Heart right ventricle (tissue), 16 donors: ENCODE measurements around the gene PRKCE. TPM values are rescaled to one million over a fixed set of nuclear protein-coding genes. Genes with fewer than 3 reads are reported as not detected.
A peak's percentile ranks its signal among the peaks of the same experiment; 100 is the strongest.

Experiments used
- ATAC-seq, 8 donors: fragments of 200-7000 bp; cut with Tn5 transposase; one replicate each; pipeline ENCODE4 v1.9.1; 2020; ENCODE audit warnings: mild to moderate bottlenecking in 8 of 8, moderate library complexity in 8 of 8, moderate number of reproducible peaks in 1 of 8
- DNase-seq, 2 donors: peaks; one replicate each; pipeline ENCODE4 v3.0.0-alpha.2; 2020
- H3K27ac ChIP-seq, 10 donors: fragments of 200-600 bp; sonication (generic) in 2 of 10; one replicate each; pipeline versions ENCODE4 v1.5.0 to v1.8.0; 2020 to 2022; ENCODE audit warnings: mild to moderate bottlenecking in 3 of 10
- H3K27me3 ChIP-seq, 7 donors: fragments of 200-600 bp; one replicate each; pipeline ENCODE4 v1.8.0; 2021 to 2022; ENCODE audit warnings: mild to moderate bottlenecking in 2 of 7
- H3K36me3 ChIP-seq, 9 donors: fragments of 200-600 bp; sonication (generic) in 1 of 9; one replicate each; pipeline versions ENCODE4 v1.5.0 to v1.8.0; 2020 to 2022; ENCODE audit warnings: mild to moderate bottlenecking in 2 of 9
- H3K4me1 ChIP-seq, 9 donors: fragments of 200-600 bp; sonication (generic) in 1 of 9; one replicate each; pipeline versions ENCODE4 v1.5.0 to v1.8.0; 2020 to 2022; ENCODE audit warnings: mild to moderate bottlenecking in 4 of 9
- H3K4me3 ChIP-seq, 10 donors: fragments of 200-600 bp; sonication (generic) in 2 of 10; one replicate each; pipeline versions ENCODE4 v1.5.0 to v1.8.0; 2020 to 2022; ENCODE audit warnings: mild to moderate bottlenecking in 7 of 10, moderate library complexity in 2 of 10
- H3K9me3 ChIP-seq, 11 donors: fragments of 200-600 bp in 10 of 11; sonication (generic) in 2 of 11; one replicate each; pipeline versions ENCODE4 v1.5.0 to v1.8.0; 2013 to 2022; ENCODE audit warnings: mild to moderate bottlenecking in 2 of 11, control low read depth in 1 of 11, moderate library complexity in 1 of 11
- CTCF ChIP-seq, 9 donors: fragments of 200-600 bp; sonication (generic) in 2 of 9; IDR thresholded peaks; one replicate each; pipeline versions ENCODE4 v1.5.0 to v1.8.0; 2021 to 2022; ENCODE audit warnings: antibody characterized with exemption in 9 of 9, mild to moderate bottlenecking in 5 of 9, moderate library complexity in 1 of 9
- WGBS, 2 donors: extraction: QIAGEN DNeasy Blood & Tissue Kit; methylation state at CpG; one replicate each; pipeline ENCODE4 v1.1.7; 2013; ENCODE audit warnings: inconsistent platforms in 1 of 2; 5-methylcytosine and 5-hydroxymethylcytosine counted together
- intact Hi-C, 10 donors: fragments of 100-400 bp; cut with DNase I; formaldehyde crosslinking; loops; one replicate each; pipeline versions ENCODE4 v1.11.1 to v1.14.2; 2022
- polyA plus RNA-seq, 2 donors: library from polyadenylated mRNA; stranded (reverse); fragments of 200-250 nt; gene quantifications; one replicate each; pipeline ENCODE4 v1.2.3, GENCODE V29; 2013
- total RNA-seq, 10 donors: library from RNA; stranded (reverse); fragmentation: NEBNext Ultra II Directional in 3 of 10; extraction: Animal tissue kit (Norgen Biotek cat#: 25700) in 3 of 10; gene quantifications; one replicate each; pipeline versions ENCODE4 v1.2.1 to v1.2.4, GENCODE V29; 2021 to 2023
- donor health status: Arrhythmogenic right ventricular cardiomyopathy.
- donor health status: ischemic (EF 13 %, LVEDD 7.1; RV severe dilation, severe dysfunction).
- donor health status: healthy with polysubstance abuse.
- donor health status: DM: no; HTN: yes; CAD: no.
- donor health status: DM: no; HTN: no; CAD: no.
- donor health status: ischemic (EF 25% LVEDD 6.9; RV normal size, moderate dysfunction).
- donor health status: ischemic (EF 25% LVEDD 5.7; RV mildly dilated, moderate dysfunction).
- donor health status: healthy.
- donor health status: DM: yes; HTN: yes; CAD: no.
- donor health status: Ischemic cardiomyopathy.
- donor health status: ischemic (EF 35%, LVEDD 5.7; RV mildly dilated, moderate dysfunction).
- donor health status: nonischemic (EF 11% LVEDD 7.7; RV severe dilation, severe dysfunction).
- donor health status: DM: yes; HTN: yes; CAD: no.
- donor health status: PGD.
- donor health status: ischemic (EF 29% LVEDD 5.4; RV normal size, mild dysfunction).
- donor health status: nonischemic (EF 23%, LVEDD 6.1; RV moderate dilation, normal function).

The PRKCE gene
- total and polyA plus RNA-seq, 12 donors, result 3.7 to 22.7 (median 16.7) TPM

DNA sequence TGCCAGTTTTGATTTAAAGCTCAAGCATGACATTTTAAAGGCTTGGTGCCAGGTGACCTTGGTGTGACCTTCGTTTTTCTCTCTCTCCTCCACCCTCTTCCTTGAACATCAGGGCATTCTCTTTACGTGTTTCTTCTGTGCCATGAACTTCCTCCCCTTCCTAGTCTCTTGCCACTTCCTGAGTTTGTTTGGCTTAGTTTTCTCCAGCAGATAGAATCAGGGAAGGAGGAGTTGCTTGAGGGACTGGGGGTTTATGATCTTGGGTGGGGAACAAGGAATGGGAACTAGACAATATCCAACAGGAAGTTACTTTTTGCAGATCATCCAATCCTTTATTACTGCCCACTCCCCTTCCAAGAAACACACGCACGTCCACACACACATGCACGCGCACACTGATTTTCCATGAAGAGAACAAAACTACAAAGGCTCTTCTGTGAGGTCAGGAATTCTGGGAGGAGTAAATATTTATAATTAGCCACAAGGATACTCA lies 435.1 kb downstream of the PRKCE start:
- no peaks in the 10 kb centered on the region for H3K9me3 ChIP-seq
- peaks cover 0 to 34% (median 0%) of the 10 kb centered on the region in 9 donors for H3K36me3 ChIP-seq
- H3K4me1 ChIP-seq, result peaks cover 0 to 55% (median 11%) of the 10 kb centered on the region in 9 donors
- H3K4me3 ChIP-seq, result no peak overlapping the region
- WGBS, 2 donors, result 59 to 68% methylated on average over 6 of the region's 6 CpGs
- intact Hi-C loops, result no loop called here
- no peak for TF ChIP-seq CTCF (IDR thresholded peaks at IDR 0.05)
- ATAC-seq (peak in 4 of 8 donors; percentile 12 to 37 (median 18)), DNase-seq (no peak)
- H3K27me3 ChIP-seq, result no peaks in the 10 kb centered on the region
- peak overlapping the region in 8 of 10 donors; percentile 6 to 77 (median 42) for H3K27ac ChIP-seq

- WGBS, 2 donors, result 88 to 94% methylated on average over 4 of the region's 4 CpGs
- Histone ChIP-seq H3K4me1 (peaks cover 0 to 55% (median 11%) of the 10 kb centered on the region in 9 donors), H3K4me3 (no peak overlapping the region), H3K36me3 (peaks cover 0 to 34% (median 0%) of the 10 kb centered on the region in 9 donors), H3K27ac (peak overlapping the region in 7 of 10 donors; percentile 10 to 77 (median 57)), H3K9me3 (no peaks in the 10 kb centered on the region), H3K27me3 (no peaks in the 10 kb centered on the region)
- ATAC-seq, result no peak
- DNase-seq, result no peak
- no peak for TF ChIP-seq CTCF (IDR thresholded peaks at IDR 0.05)
- intact Hi-C loops, result no loop called here
Observed at GRCh38 chr2:46087492-46087891, 436.0 kb downstream of the PRKCE start.

DNA sequence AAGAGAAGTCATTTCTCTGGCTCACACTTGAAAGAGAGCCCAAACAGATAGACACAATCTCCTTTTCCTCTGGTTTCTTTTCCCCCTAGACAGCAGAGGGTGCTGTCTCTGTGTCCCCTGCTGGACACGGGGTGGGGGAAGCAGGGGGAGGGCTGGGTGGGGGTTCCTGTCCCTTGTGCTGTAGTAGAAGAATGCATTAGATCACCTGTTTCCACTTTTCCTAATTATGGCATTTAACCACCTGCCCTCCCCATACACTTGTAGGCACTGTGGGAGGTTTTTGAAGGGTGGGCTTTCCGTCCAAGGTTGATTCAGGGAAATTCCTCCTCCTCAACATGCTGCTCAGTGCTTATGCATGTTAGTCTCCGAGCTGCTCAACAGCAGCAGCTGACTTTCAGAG lies 439.5 kb downstream of the PRKCE start:
- peak in 1 of 2 donors; percentile 25 for DNase-seq
- Histone ChIP-seq H3K4me3 (peak overlapping the region in 1 of 10 donors; percentile 8), H3K36me3 (peaks cover 0 to 34% (median 0%) of the 10 kb centered on the region in 9 donors), H3K4me1 (peaks cover 0 to 51% (median 11%) of the 10 kb centered on the region in 9 donors), H3K9me3 (peaks cover 0 to 11% (median 0%) of the 10 kb centered on the region in 11 donors), H3K27ac (peak overlapping the region in 8 of 10 donors; percentile 19 to 65 (median 57)), H3K27me3 (no peaks in the 10 kb centered on the region)
- ATAC-seq, result peak; percentile 72 to 90 (median 84)
- peak in 8 of 9 donors; percentile 33 to 65 (median 48) for TF ChIP-seq CTCF (IDR thresholded peaks at IDR 0.05)
- 35 to 44% methylated on average over 3 of the region's 3 CpGs for WGBS, 2 donors
- intact Hi-C loops, result loop anchor here in 4 of 10 donors (5.0 to 10.0 kb wide), 3 partner anchors 184 to 204 kb away; partner anchors contain the start of gene EPAS1 (in 2 of the 4)

DNA sequence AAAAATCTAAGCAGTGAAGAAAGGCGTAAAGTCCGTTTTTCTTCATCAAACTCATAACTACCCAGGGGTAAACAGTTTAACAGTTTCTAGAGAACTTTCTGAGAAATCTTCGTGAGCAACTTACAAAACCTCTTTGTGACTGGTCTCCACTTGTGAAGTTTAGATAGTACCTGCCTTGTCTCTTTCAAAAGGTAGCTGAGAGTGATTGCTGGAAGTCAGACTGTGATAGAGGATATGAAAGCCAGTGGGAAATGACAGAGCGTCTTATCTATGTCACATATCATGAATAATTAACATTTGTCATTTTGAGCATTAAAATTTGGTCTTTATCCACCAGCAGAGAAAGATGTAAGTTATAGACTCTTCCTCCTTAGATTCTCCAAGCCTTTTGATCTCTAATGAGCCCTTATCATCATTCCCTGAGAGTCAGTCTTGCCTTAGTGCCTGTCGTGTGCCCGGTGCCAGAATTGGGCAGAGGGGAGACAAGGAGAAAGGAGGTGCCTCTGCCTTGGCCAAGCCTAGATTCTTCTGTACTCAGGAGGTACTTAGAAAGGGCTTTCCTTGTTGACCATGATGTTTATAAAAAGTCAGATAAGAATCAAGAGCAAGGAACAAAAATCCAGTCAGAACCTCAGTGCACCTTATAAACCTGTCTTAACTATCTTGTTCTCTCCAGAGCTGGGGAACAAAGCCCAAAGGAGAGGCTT lies 440.6 kb downstream of the PRKCE start:
- ATAC-seq, result no peak
- no peak overlapping the region for H3K4me3 ChIP-seq
- DNase-seq, result no peak
- peaks cover 0 to 24% (median 0%) of the 10 kb centered on the region in 9 donors for H3K36me3 ChIP-seq
- peaks cover 0 to 49% (median 14%) of the 10 kb centered on the region in 9 donors for H3K4me1 ChIP-seq
- intact Hi-C loops, result loop anchor here in 4 of 10 donors (5.0 to 10.0 kb wide), 3 partner anchors 183 to 203 kb away; partner anchors contain the start of gene EPAS1 (in 2 of the 4)
- TF ChIP-seq CTCF (IDR thresholded peaks at IDR 0.05), result no peak
- no peaks in the 10 kb centered on the region for H3K27me3 ChIP-seq
- WGBS, 2 donors, result 75 to 89% methylated on average over 6 of the region's 6 CpGs
- H3K27ac ChIP-seq, result peak overlapping the region in 7 of 10 donors; percentile 42 to 65 (median 58)
- peaks cover 0 to 11% (median 0%) of the 10 kb centered on the region in 11 donors for H3K9me3 ChIP-seq
